SK-N-SH (cell line): Measurements from ENCODE around the gene RIPK4. TPM values are rescaled to one million over a fixed set of nuclear protein-coding genes. Genes with fewer than 3 reads are reported as not detected.

ENCODE experiments used
- CTCF ChIA-PET: fragments of 300-600, 350-600 bp; formaldehyde crosslinking; extraction: SDS; loops from one replicate; lab custom pipeline; 2021; lab: Yijun Ruan, JAX
- POLR2A ChIA-PET: fragments of 350-600 bp; sonication (Branson Sonifier 250); formaldehyde crosslinking; extraction: SDS; loops from one replicate; lab custom pipeline; 2020; ENCODE audit warnings: antibody characterized with exemption, inconsistent platforms; lab: Yijun Ruan, JAX
- DNase-seq: peaks from one replicate; pipeline ENCODE4 v3.0.0; 2012
- H2AFZ ChIP-seq: fragments of 200-600 bp; sonication (generic); 2 replicates; pipeline ENCODE4 v1.8.1; 2016; ENCODE audit warnings: antibody characterized with exemption, mild to moderate bottlenecking, low read depth
- H3F3A ChIP-seq: fragments of 200-600 bp; sonication (generic); replicated peaks from 2 replicates; pipeline ENCODE3; 2016; ENCODE audit warnings: antibody characterized with exemption, mild to moderate bottlenecking; ENCODE audit not compliant: insufficient read depth
- H3K27ac ChIP-seq, 2 experiments: fragments of 200-500 bp in 1 of 2; fragments of 200-600 bp in 1 of 2; sonication (Bioruptor generic) in 1 of 2; sonication (generic), shearing (Covaris generic) in 1 of 2; 2 replicates each; pipeline versions ENCODE4 v1.5.1 to v1.6.1; 2014 to 2016; ENCODE audit warnings: low read depth in 2 of 2, inconsistent platforms in 1 of 2, low read length in 1 of 2, mild to moderate bottlenecking in 1 of 2, mixed read lengths in 1 of 2
- H3K27me3 ChIP-seq: fragments of 200-600 bp; sonication (generic), shearing (Covaris generic); 2 replicates; pipeline ENCODE4 v1.6.1; 2016; ENCODE audit warnings: mixed run types; ENCODE audit not compliant: insufficient read depth
- H3K36me3 ChIP-seq, 2 experiments: fragments of 200-500 bp in 1 of 2; fragments of 200-600 bp in 1 of 2; sonication (Bioruptor generic) in 1 of 2; sonication (generic) in 1 of 2; replicated peaks in 1 of 2; 2 replicates each; pipeline versions ENCODE3 to v1.5.1; 2014 to 2016; ENCODE audit warnings: low read length in 1 of 2, mild to moderate bottlenecking in 1 of 2; ENCODE audit not compliant: insufficient read depth in 2 of 2, control insufficient read depth in 1 of 2
- H3K4me1 ChIP-seq, 2 experiments: fragments of 200-500 bp in 1 of 2; fragments of 200-600 bp in 1 of 2; sonication (Bioruptor generic) in 1 of 2; sonication (generic), shearing (Covaris generic) in 1 of 2; 2 replicates each; pipeline versions ENCODE4 v1.5.1 to v1.6.1; 2014 to 2016; ENCODE audit warnings: low read depth in 1 of 2, low read length in 1 of 2, mixed run types in 1 of 2; ENCODE audit not compliant: insufficient read depth in 2 of 2, control insufficient read depth in 1 of 2
- H3K4me2 ChIP-seq: fragments of 200-600 bp; sonication (generic), shearing (Covaris generic); 2 replicates; pipeline ENCODE4 v1.6.1; 2017; ENCODE audit warnings: mixed run types
- H3K4me3 ChIP-seq, 2 experiments: fragments of 200-500 bp in 1 of 2; fragments of 200-600 bp in 1 of 2; sonication (Bioruptor generic) in 1 of 2; sonication (generic), shearing (Covaris generic) in 1 of 2; 2 replicates each; pipeline versions ENCODE4 v1.5.1 to v1.8.1; 2014 to 2016; ENCODE audit warnings: low read depth in 2 of 2, inconsistent platforms in 1 of 2, low read length in 1 of 2, mild to moderate bottlenecking in 1 of 2, mixed read lengths in 1 of 2, moderate library complexity in 1 of 2
- H3K79me2 ChIP-seq: fragments of 200-600 bp; sonication (generic); 2 replicates; pipeline ENCODE4 v1.8.1; 2017; ENCODE audit warnings: mild to moderate bottlenecking; ENCODE audit not compliant: insufficient read depth
- H3K9ac ChIP-seq: fragments of 200-600 bp; sonication (generic); 2 replicates; pipeline ENCODE4 v1.6.1; 2017; ENCODE audit warnings: mixed run types
- H3K9me2 ChIP-seq: fragments of 200-600 bp; sonication (generic); 2 replicates; pipeline ENCODE4 v1.6.1; 2017; ENCODE audit warnings: mixed run types
- H3K9me3 ChIP-seq: fragments of 200-600 bp; sonication (generic); 2 replicates; pipeline ENCODE4 v1.6.1; 2017; ENCODE audit warnings: mixed run types, mild to moderate bottlenecking, moderate library complexity
- H4K20me1 ChIP-seq: fragments of 200-600 bp; sonication (generic); 2 replicates; pipeline ENCODE4 v1.6.1; 2017; ENCODE audit warnings: mild to moderate bottlenecking, mixed run types; ENCODE audit not compliant: insufficient read depth
- CHD2 ChIP-seq: fragments of 150-350 bp; IDR thresholded peaks from 2 replicates; pipeline ENCODE4 v1.6.1; 2018; ENCODE audit warnings: low read length; ENCODE audit not compliant: partially characterized antibody
- CTCF ChIP-seq: fragments of 200-600 bp; sonication (generic); IDR thresholded peaks from 2 replicates; pipeline ENCODE4 v1.6.1; 2017; ENCODE audit warnings: antibody characterized with exemption, mild to moderate bottlenecking, moderate library complexity
- ELF1 ChIP-seq: IDR thresholded peaks from 2 replicates; pipeline ENCODE4 v1.4.0; 2012
- EP300 ChIP-seq, 2 experiments: IDR thresholded peaks; 2 replicates each; pipeline versions ENCODE4 v1.4.0 to v1.6.1; 2012; ENCODE audit warnings: borderline replicate concordance in 1 of 2, low read depth in 1 of 2, low read length in 1 of 2
- EZH2phosphoT487 ChIP-seq: fragments of 200-600 bp; sonication (generic); IDR thresholded peaks from 2 replicates; pipeline ENCODE4 v1.6.1; 2017; ENCODE audit warnings: low read depth, mixed run types, mild to moderate bottlenecking, antibody characterized with exemption, moderate library complexity, borderline replicate concordance
- GABPA ChIP-seq: IDR thresholded peaks from 2 replicates; pipeline ENCODE4 v1.4.0; 2012; ENCODE audit warnings: low read depth, mild to moderate bottlenecking
- GATA2 ChIP-seq: sonication (generic); formaldehyde crosslinking; IDR thresholded peaks from 2 replicates; pipeline ENCODE4 v1.5.0; 2020; ENCODE audit warnings: mild to moderate bottlenecking, missing genetic modification reagents
- IRF3 ChIP-seq: fragments of 150-350 bp; IDR thresholded peaks from 2 replicates; pipeline ENCODE4 v1.6.1; 2016; ENCODE audit warnings: mild to moderate bottlenecking, low read depth, low read length
- JUND ChIP-seq: IDR thresholded peaks from 2 replicates; pipeline ENCODE4 v1.4.0; 2012
- MXI1 ChIP-seq: IDR thresholded peaks from 2 replicates; pipeline ENCODE4 v1.6.1; 2012; ENCODE audit warnings: mild to moderate bottlenecking, low read depth, low read length, improper control_type of control experiment
- NRF1 ChIP-seq: IDR thresholded peaks from 2 replicates; pipeline ENCODE4 v1.6.1; 2012; ENCODE audit warnings: low read depth, mild to moderate bottlenecking, low read length
- PBX3 ChIP-seq: IDR thresholded peaks from 2 replicates; pipeline ENCODE4; 2012
- RAD21 ChIP-seq: IDR thresholded peaks from 2 replicates; pipeline ENCODE4 v1.6.1; 2012; ENCODE audit warnings: mild to moderate bottlenecking, low read length
- RCOR1 ChIP-seq: fragments of 150-350 bp; IDR thresholded peaks from 2 replicates; pipeline ENCODE4 v1.6.1; 2017; ENCODE audit warnings: antibody characterized with exemption, low read length
- REST ChIP-seq: IDR thresholded peaks from 2 replicates; pipeline ENCODE4 v1.6.1; 2012; ENCODE audit warnings: mild to moderate bottlenecking, low read depth, low read length, moderate library complexity
- RFX5 ChIP-seq: IDR thresholded peaks from 2 replicates; pipeline ENCODE4 v1.6.1; 2012; ENCODE audit warnings: mild to moderate bottlenecking, improper control_type of control experiment, low read length
- SIN3A ChIP-seq: IDR thresholded peaks from 2 replicates; pipeline ENCODE4 v1.6.1; 2012; ENCODE audit warnings: low read depth, mild to moderate bottlenecking, low read length, moderate library complexity, borderline replicate concordance
- SMC3 ChIP-seq: IDR thresholded peaks from 2 replicates; pipeline ENCODE4 v1.6.1; 2012; ENCODE audit warnings: low read depth, low read length, improper control_type of control experiment
- TAF1 ChIP-seq: IDR thresholded peaks from 2 replicates; pipeline ENCODE4 v1.6.1; 2012; ENCODE audit warnings: low read depth, mild to moderate bottlenecking, low read length, moderate library complexity, borderline replicate concordance
- TCF12 ChIP-seq: IDR thresholded peaks from 2 replicates; pipeline ENCODE4 v1.4.0; 2012
- TEAD4 ChIP-seq: IDR thresholded peaks from 2 replicates; pipeline ENCODE4 v1.4.0; 2012; ENCODE audit warnings: mild to moderate bottlenecking, borderline replicate concordance; ENCODE audit not compliant: insufficient read depth
- WGBS: methylation state at CpG from one replicate; pipeline ENCODE4 v1.1.6; 2017; ENCODE audit warnings: low lambda C conversion rate; 5-methylcytosine and 5-hydroxymethylcytosine counted together
- polyA plus RNA-seq, 3 experiments: library from polyadenylated mRNA; depleted of rRNA; stranded (reverse); fragments of >200 nt; gene quantifications; 2 replicates each; pipeline ENCODE4 v1.2.3, GENCODE V29; 2012
- TF ChIP-seq, protein P1 (sequence below): fragments of 150-350 bp; IDR thresholded peaks from 2 replicates; pipeline ENCODE4 v1.6.1; 2017; ENCODE audit warnings: antibody characterized with exemption, low read length, low read depth, borderline replicate concordance
- TF ChIP-seq, protein P2 (sequence below): IDR thresholded peaks from 2 replicates; pipeline ENCODE4 v1.4.0; 2012; ENCODE audit warnings: low read depth, borderline replicate concordance

Gene RIPK4
- polyA plus RNA-seq, 1 of the 3 experiments (the other 2 are of a cell fraction) = 11.0 TPM

- CTCF ChIA-PET = interaction anchor here (1.2 kb wide), 1 partner anchor 26 kb away, joined by 4 read pairs; no protein-coding TSS in a partner anchor
- 80% methylated on average over 12 of the region's 13 CpGs for WGBS
- no peak for TF ChIP-seq ELF1
- TF ChIP-seq RFX5 = no peak
- TF ChIP-seq SMC3 = no peak
- 0 out of 4 replicates have a peak, but pooled peaks of 1 of the 2 experiments have one; percentile 15 for TF ChIP-seq EP300 (IDR thresholded peaks at IDR 0.05; ENCODE audit: borderline replicate concordance in 1 of 2, low read depth in 1 of 2, low read length in 1 of 2)
- no peak for TF ChIP-seq EZH2phosphoT487
- TF ChIP-seq GATA2 (CRISPR knock-in tag) = no peak
- no peak for TF ChIP-seq GABPA
- peak; percentile 87 for TF ChIP-seq PBX3
- TF ChIP-seq TAF1 = no peak
- TF ChIP-seq CTCF = no peak
- TF ChIP-seq TEAD4 = no peak
- TF ChIP-seq MXI1 = no peak
- no peak for TF ChIP-seq CHD2
- no peak for TF ChIP-seq SIN3A
- no peak for TF ChIP-seq RCOR1
- peak; percentile 74 for TF ChIP-seq TCF12
- TF ChIP-seq NRF1 = no peak
- TF ChIP-seq JUND = peak; percentile 47
- no peak for TF ChIP-seq IRF3
- no peak for TF ChIP-seq REST
- TF ChIP-seq, protein P1, sequence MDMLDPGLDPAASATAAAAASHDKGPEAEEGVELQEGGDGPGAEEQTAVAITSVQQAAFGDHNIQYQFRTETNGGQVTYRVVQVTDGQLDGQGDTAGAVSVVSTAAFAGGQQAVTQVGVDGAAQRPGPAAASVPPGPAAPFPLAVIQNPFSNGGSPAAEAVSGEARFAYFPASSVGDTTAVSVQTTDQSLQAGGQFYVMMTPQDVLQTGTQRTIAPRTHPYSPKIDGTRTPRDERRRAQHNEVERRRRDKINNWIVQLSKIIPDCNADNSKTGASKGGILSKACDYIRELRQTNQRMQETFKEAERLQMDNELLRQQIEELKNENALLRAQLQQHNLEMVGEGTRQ = no peak
- no peak for TF ChIP-seq RAD21
- TF ChIP-seq, protein P2, sequence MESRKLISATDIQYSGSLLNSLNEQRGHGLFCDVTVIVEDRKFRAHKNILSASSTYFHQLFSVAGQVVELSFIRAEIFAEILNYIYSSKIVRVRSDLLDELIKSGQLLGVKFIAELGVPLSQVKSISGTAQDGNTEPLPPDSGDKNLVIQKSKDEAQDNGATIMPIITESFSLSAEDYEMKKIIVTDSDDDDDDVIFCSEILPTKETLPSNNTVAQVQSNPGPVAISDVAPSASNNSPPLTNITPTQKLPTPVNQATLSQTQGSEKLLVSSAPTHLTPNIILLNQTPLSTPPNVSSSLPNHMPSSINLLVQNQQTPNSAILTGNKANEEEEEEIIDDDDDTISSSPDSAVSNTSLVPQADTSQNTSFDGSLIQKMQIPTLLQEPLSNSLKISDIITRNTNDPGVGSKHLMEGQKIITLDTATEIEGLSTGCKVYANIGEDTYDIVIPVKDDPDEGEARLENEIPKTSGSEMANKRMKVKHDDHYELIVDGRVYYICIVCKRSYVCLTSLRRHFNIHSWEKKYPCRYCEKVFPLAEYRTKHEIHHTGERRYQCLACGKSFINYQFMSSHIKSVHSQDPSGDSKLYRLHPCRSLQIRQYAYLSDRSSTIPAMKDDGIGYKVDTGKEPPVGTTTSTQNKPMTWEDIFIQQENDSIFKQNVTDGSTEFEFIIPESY = no peak
Measured at GRCh38 chr21:41752231-41752681, 14.6 kb downstream of the RIPK4 start.

More at GRCh38 chr21:41752231-41752681, 14.6 kb downstream of the RIPK4 start:
- Histone ChIP-seq H3K4me2 (peak overlapping the region; percentile 33), H3K27ac (no peak overlapping the region), H3K9me2 (no peaks in the 10 kb centered on the region), H4K20me1 (no peaks in the 10 kb centered on the region), H3K79me2 (peaks cover 6% of the 10 kb centered on the region; the same call in 1 of the 2 replicates), H3K27me3 (no peaks in the 10 kb centered on the region), H3K4me1 (peaks cover 0 to 21% of the 10 kb centered on the region in 2 experiments; a peak in 1 of 4 replicates), H3F3A (no peaks in the 10 kb centered on the region), H2AFZ (no peak overlapping the region), H3K9me3 (no peaks in the 10 kb centered on the region), H3K36me3 (no peaks in the 10 kb centered on the region), H3K4me3 (no peak overlapping the region), H3K9ac (no peak overlapping the region)
- DNase-seq = no peak
- POLR2A ChIA-PET = no interaction called here
